Measurements from ENCODE around the gene COL6A3. TPM values are rescaled to one million over a fixed set of nuclear protein-coding genes. Genes with fewer than 3 reads are reported as not detected.

The COL6A3 gene
- total RNA-seq, 1 donor from 2014 or later, result 124 TPM

DNA sequence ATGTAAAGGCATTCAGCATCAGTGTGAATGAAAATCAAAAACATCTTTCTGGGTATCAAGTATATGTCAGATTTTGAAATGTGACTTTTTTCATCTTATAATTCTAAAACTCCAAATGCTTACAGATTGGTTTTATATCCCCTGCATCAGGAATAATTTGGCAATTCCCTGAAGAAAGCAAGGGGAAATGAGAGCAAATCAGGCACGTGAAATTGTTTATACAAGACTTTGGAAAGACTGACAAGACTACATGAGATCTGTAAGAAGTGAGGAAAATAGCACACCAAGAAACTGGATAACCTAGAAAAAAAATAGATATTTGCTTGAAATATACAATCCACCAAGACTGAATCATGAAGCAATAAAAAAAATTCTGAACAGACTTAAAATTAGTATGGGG, 13.8 kb downstream of the COL6A3 start:
- Histone ChIP-seq H3K27me3 (ENCODE audit: control insufficient read depth, insufficient read depth, low read length) (no peaks in the 10 kb centered on the region), H3K4me3 (ENCODE audit: low read depth, low read length) (no peak overlapping the region), H3K36me3 (ENCODE audit: control insufficient read depth, insufficient read depth, low read length) (no peaks in the 10 kb centered on the region)
- TF ChIP-seq, protein P1, sequence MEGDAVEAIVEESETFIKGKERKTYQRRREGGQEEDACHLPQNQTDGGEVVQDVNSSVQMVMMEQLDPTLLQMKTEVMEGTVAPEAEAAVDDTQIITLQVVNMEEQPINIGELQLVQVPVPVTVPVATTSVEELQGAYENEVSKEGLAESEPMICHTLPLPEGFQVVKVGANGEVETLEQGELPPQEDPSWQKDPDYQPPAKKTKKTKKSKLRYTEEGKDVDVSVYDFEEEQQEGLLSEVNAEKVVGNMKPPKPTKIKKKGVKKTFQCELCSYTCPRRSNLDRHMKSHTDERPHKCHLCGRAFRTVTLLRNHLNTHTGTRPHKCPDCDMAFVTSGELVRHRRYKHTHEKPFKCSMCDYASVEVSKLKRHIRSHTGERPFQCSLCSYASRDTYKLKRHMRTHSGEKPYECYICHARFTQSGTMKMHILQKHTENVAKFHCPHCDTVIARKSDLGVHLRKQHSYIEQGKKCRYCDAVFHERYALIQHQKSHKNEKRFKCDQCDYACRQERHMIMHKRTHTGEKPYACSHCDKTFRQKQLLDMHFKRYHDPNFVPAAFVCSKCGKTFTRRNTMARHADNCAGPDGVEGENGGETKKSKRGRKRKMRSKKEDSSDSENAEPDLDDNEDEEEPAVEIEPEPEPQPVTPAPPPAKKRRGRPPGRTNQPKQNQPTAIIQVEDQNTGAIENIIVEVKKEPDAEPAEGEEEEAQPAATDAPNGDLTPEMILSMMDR (IDR thresholded peaks at IDR 0.05; ENCODE audit: insufficient read depth, low read length, poor library complexity, severe bottlenecking), result no peak
- no peak for DNase-seq (ENCODE audit: low read depth)

GRCh38 chr2:237397072-237397471, 16.9 kb downstream of the COL6A3 start:
- DNase-seq (ENCODE audit: low read depth), result no peak
- Histone ChIP-seq H3K36me3 (ENCODE audit: control insufficient read depth, insufficient read depth, low read length) (no peaks in the 10 kb centered on the region), H3K27me3 (ENCODE audit: control insufficient read depth, insufficient read depth, low read length) (no peaks in the 10 kb centered on the region), H3K4me3 (ENCODE audit: low read depth, low read length) (no peak overlapping the region)
- TF ChIP-seq, protein P1 (IDR thresholded peaks at IDR 0.05; ENCODE audit: insufficient read depth, low read length, poor library complexity, severe bottlenecking), result no peak

GRCh38 chr2:237393523-237393922, 20.4 kb downstream of the COL6A3 start:
- TF ChIP-seq, protein P1 (IDR thresholded peaks at IDR 0.05; ENCODE audit: insufficient read depth, low read length, poor library complexity, severe bottlenecking), result no peak
- no peak overlapping the region for H3K4me3 ChIP-seq (ENCODE audit: low read depth, low read length)
- H3K36me3 ChIP-seq (ENCODE audit: control insufficient read depth, insufficient read depth, low read length), result no peaks in the 10 kb centered on the region
- no peak for DNase-seq (ENCODE audit: low read depth)
- H3K27me3 ChIP-seq (ENCODE audit: control insufficient read depth, insufficient read depth, low read length), result no peaks in the 10 kb centered on the region

GRCh38 chr2:237392186-237392585, 21.8 kb downstream of the COL6A3 start:
- TF ChIP-seq, protein P1 (IDR thresholded peaks at IDR 0.05; ENCODE audit: insufficient read depth, low read length, poor library complexity, severe bottlenecking), result no peak
- Histone ChIP-seq H3K36me3 (ENCODE audit: control insufficient read depth, insufficient read depth, low read length) (no peaks in the 10 kb centered on the region), H3K4me3 (ENCODE audit: low read depth, low read length) (no peak overlapping the region), H3K27me3 (ENCODE audit: control insufficient read depth, insufficient read depth, low read length) (no peaks in the 10 kb centered on the region)
- DNase-seq (ENCODE audit: low read depth), result no peak

DNA sequence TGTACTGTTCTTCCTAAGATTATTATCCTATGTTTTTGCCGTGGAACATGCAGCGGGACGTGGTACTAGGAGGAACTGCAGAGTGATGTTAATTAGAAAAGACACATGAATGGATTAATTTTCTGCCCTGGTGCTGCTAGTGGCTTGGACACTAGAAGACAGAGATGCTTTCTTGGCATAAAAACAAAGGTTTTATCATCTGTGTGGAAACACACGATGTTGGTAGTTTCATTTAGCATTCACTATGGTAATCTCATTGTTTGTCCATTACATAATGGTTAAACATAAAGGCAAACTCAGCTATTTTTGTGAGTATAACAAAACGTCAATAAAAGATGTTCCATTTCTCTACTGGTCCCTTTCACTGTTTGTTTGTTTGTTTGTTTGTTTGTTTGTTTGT, 22.8 kb downstream of the COL6A3 start:
- TF ChIP-seq, protein P1 (IDR thresholded peaks at IDR 0.05; ENCODE audit: insufficient read depth, low read length, poor library complexity, severe bottlenecking), result no peak
- Histone ChIP-seq H3K4me3 (ENCODE audit: low read depth, low read length) (no peak overlapping the region), H3K36me3 (ENCODE audit: control insufficient read depth, insufficient read depth, low read length) (no peaks in the 10 kb centered on the region), H3K27me3 (ENCODE audit: control insufficient read depth, insufficient read depth, low read length) (no peaks in the 10 kb centered on the region)
- no peak for DNase-seq (ENCODE audit: low read depth)

GRCh38 chr2:237390235-237390634, 23.7 kb downstream of the COL6A3 start:
- Histone ChIP-seq H3K4me3 (ENCODE audit: low read depth, low read length) (no peak overlapping the region), H3K27me3 (ENCODE audit: control insufficient read depth, insufficient read depth, low read length) (no peaks in the 10 kb centered on the region), H3K36me3 (ENCODE audit: control insufficient read depth, insufficient read depth, low read length) (no peaks in the 10 kb centered on the region)
- DNase-seq (ENCODE audit: low read depth), result no peak
- TF ChIP-seq, protein P1 (IDR thresholded peaks at IDR 0.05; ENCODE audit: insufficient read depth, low read length, poor library complexity, severe bottlenecking), result no peak
